ENCODE results near the gene CRIM1.

- TF ChIP-seq POLR2A (IDR thresholded peaks at IDR 0.05), result no peak
- no peak for TF ChIP-seq CTCF (IDR thresholded peaks at IDR 0.05)
These were observed 30.0 kb downstream of the CRIM1 start for GRCh38 chr2:36385603-36386002.
